Measurements from ENCODE around the gene ZNF536.

GRCh38 chr19:30504272-30504671 is 132.1 kb downstream of the ZNF536 start:
- TF ChIP-seq RBBP5 (conservative IDR thresholded peaks at IDR 0.05) (no peak), RAD51 (IDR thresholded peaks at IDR 0.05) (no peak), EZH2 (IDR thresholded peaks at IDR 0.05; ENCODE audit: borderline replicate concordance, control insufficient read depth, low read depth, low read length) (no peak), PKNOX1 (IDR thresholded peaks at IDR 0.05) (no peak), POLR2A (IDR thresholded peaks at IDR 0.05; ENCODE audit: low read depth, low read length) (no peak), ZNF274 (IDR thresholded peaks at IDR 0.05; ENCODE audit: insufficient read depth, insufficient read length) (no peak), MYC (IDR thresholded peaks at IDR 0.05; ENCODE audit: insufficient read depth, insufficient read length, insufficient replicate concordance, low read length, severe bottlenecking) (no peak), CTCF (IDR thresholded peaks at IDR 0.05 in 2 of 3, conservative IDR thresholded peaks at IDR 0.05 in 1 of 3; ENCODE audit: control insufficient read depth in 2 of 3, extremely low read depth in 1 of 3, insufficient read depth in 1 of 3, low read depth in 3 of 3, low read length in 3 of 3) (no peak)
